SK-N-SH treated with all-trans-retinoic acid at 6 μM for 48 hours (cell line): ENCODE results near the gene PCBD2.
"Not testable (repeated sequence)": the region's sequence is repeated elsewhere in the genome, so short reads cannot be mapped to it uniquely, and the experiment has no call there.

Experiments used
- ATAC-seq: fragments of 200-7000 bp; cut with Tn5 transposase; 3 replicates; pipeline ENCODE4 v1.9.1; 2020; ENCODE audit warnings: mild to moderate bottlenecking, moderate library complexity
- ARNTL ChIP-seq: fragments of 450-650 bp; formaldehyde crosslinking; IDR thresholded peaks from 2 replicates; pipeline ENCODE4 v1.5.0; 2020; ENCODE audit warnings: low read depth, mild to moderate bottlenecking, moderate library complexity, borderline replicate concordance
- BACH2 ChIP-seq: fragments of 250-450 bp; sonication (Bioruptor Pico); IDR thresholded peaks from 2 replicates; pipeline ENCODE4 v1.9.0; 2021; ENCODE audit warnings: mild to moderate bottlenecking, borderline replicate concordance
- CREB5 ChIP-seq: fragments of 250-450 bp; sonication (Bioruptor Pico); IDR thresholded peaks from 2 replicates; pipeline ENCODE4 v1.5.1; 2020; ENCODE audit warnings: low read depth, mild to moderate bottlenecking, moderate library complexity
- CSDC2 ChIP-seq: fragments of 250-450 bp; sonication (Bioruptor Pico); IDR thresholded peaks from 2 replicates; pipeline ENCODE4 v1.5.0; 2020; ENCODE audit warnings: mild to moderate bottlenecking, moderate library complexity
- GLIS3 ChIP-seq: fragments of 250-450 bp; sonication (Bioruptor Pico); IDR thresholded peaks from 2 replicates; pipeline ENCODE4 v1.5.0; 2020; ENCODE audit warnings: mild to moderate bottlenecking, moderate library complexity
- OSR1 ChIP-seq: fragments of 250-450 bp; sonication (Bioruptor Pico); IDR thresholded peaks from 2 replicates; pipeline ENCODE4 v1.8.0; 2022; ENCODE audit warnings: moderate library complexity, mild to moderate bottlenecking, inconsistent platforms
- PATZ1 ChIP-seq: fragments of 250-450 bp; sonication (Bioruptor Pico); IDR thresholded peaks from 2 replicates; pipeline ENCODE4 v1.8.0; 2020; ENCODE audit warnings: mild to moderate bottlenecking, moderate library complexity, borderline replicate concordance
- PPARA ChIP-seq: fragments of 250-450 bp; sonication (Bioruptor Pico); IDR thresholded peaks from 2 replicates; pipeline ENCODE4 v1.5.0; 2020; ENCODE audit warnings: mild to moderate bottlenecking, borderline replicate concordance
- RARB ChIP-seq: fragments of 250-450 bp; sonication (Bioruptor Pico); IDR thresholded peaks from 2 replicates; pipeline ENCODE4 v1.8.0; 2021; ENCODE audit warnings: mild to moderate bottlenecking, moderate library complexity
- SNAI2 ChIP-seq: fragments of 250-450 bp; sonication (Bioruptor Pico); IDR thresholded peaks from 2 replicates; pipeline ENCODE4 v1.5.0; 2020; ENCODE audit warnings: mild to moderate bottlenecking, moderate library complexity
- TCF4 ChIP-seq: fragments of 250-450 bp; sonication (Bioruptor Pico); IDR thresholded peaks from 2 replicates; pipeline ENCODE4 v1.8.0; 2021; ENCODE audit warnings: mild to moderate bottlenecking, moderate library complexity, borderline replicate concordance
- TOX ChIP-seq: fragments of 250-450 bp; sonication (Bioruptor Pico); IDR thresholded peaks from 2 replicates; pipeline ENCODE4 v1.8.0; 2021; ENCODE audit warnings: mild to moderate bottlenecking, moderate library complexity, borderline replicate concordance
- TSHZ2 ChIP-seq: fragments of 250-450 bp; sonication (Bioruptor Pico); IDR thresholded peaks from 2 replicates; pipeline ENCODE4 v1.5.0; 2020; ENCODE audit warnings: mild to moderate bottlenecking, moderate library complexity
- ZC3H10 ChIP-seq: fragments of 250-450 bp; sonication (Bioruptor Pico); IDR thresholded peaks from 2 replicates; pipeline ENCODE4 v1.5.1; 2021; ENCODE audit warnings: mild to moderate bottlenecking, moderate library complexity
- ZFP3 ChIP-seq: fragments of 250-450 bp; sonication (Bioruptor Pico); IDR thresholded peaks from 2 replicates; pipeline ENCODE4 v1.5.0; 2020; ENCODE audit warnings: mild to moderate bottlenecking, moderate library complexity
- ZFP30 ChIP-seq: fragments of 450-650 bp; formaldehyde crosslinking; IDR thresholded peaks from 2 replicates; pipeline ENCODE4 v1.5.0; 2022; ENCODE audit warnings: mild to moderate bottlenecking, moderate library complexity
- ZNF565 ChIP-seq: fragments of 450-650 bp; formaldehyde crosslinking; conservative IDR thresholded peaks from 2 replicates; pipeline ENCODE4 v1.5.0; 2020; ENCODE audit warnings: low read depth, mild to moderate bottlenecking, moderate library complexity
- ZNF70 ChIP-seq: fragments of 450-650 bp; formaldehyde crosslinking; IDR thresholded peaks from 2 replicates; pipeline ENCODE4 v1.5.0; 2020; ENCODE audit warnings: mild to moderate bottlenecking, moderate library complexity
- ZNF8 ChIP-seq: fragments of 450-650 bp; formaldehyde crosslinking; IDR thresholded peaks from 2 replicates; pipeline ENCODE4 v1.5.0; 2020; ENCODE audit warnings: mild to moderate bottlenecking, moderate library complexity

The PCBD2 gene

GRCh38 chr5:134993161-134993560, 88.2 kb downstream of the PCBD2 start:
- no peak for ATAC-seq
- no peak for TF ChIP-seq GLIS3
- TF ChIP-seq ZFP3 (CRISPR knock-in tag): no peak
- TF ChIP-seq CSDC2 (CRISPR knock-in tag): no peak
- TF ChIP-seq ZC3H10: no peak
- no peak for TF ChIP-seq ZNF70 (CRISPR knock-in tag)
- TF ChIP-seq OSR1 (CRISPR knock-in tag): no peak
- TF ChIP-seq ARNTL (CRISPR knock-in tag): no peak
- no peak for TF ChIP-seq TSHZ2
- TF ChIP-seq ZNF565 (CRISPR knock-in tag): no peak
- no peak for TF ChIP-seq ZFP30 (CRISPR knock-in tag)
- TF ChIP-seq SNAI2 (CRISPR knock-in tag): no peak
- TF ChIP-seq TOX: no peak

DNA sequence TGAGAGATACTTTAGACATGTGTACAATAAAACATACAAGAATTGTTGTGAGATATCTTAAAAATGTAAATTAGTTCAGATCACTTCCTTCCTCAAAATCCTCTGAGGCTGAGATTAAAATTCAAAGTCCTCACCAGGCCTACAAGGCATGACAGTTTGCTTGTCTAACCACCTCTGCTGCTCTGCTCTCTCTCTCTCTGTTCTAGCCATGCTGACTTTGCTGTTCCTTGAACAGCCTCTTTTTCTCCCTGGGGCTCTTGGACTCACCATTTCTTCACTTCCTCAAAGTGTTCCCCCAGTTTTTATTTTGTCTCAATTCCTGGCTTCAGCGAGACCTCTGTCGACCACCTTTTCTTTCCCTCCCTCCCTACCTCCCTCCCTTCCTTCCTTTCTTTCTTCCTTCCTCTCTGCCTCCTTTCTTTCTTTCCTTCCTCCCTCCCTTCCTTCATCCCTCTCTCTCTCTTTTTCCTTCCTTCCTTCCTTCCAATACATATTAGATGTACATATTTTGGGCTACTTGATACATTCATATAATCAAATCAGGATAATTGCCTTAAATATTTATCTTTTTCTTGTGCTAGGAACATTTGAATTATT, 89.7 kb downstream of the PCBD2 start:
- ATAC-seq: no peak
- no peak for TF ChIP-seq ZNF8 (CRISPR knock-in tag)
- TF ChIP-seq TCF4 (CRISPR knock-in tag): no peak
- no peak for TF ChIP-seq TSHZ2
- no peak for TF ChIP-seq PPARA

DNA sequence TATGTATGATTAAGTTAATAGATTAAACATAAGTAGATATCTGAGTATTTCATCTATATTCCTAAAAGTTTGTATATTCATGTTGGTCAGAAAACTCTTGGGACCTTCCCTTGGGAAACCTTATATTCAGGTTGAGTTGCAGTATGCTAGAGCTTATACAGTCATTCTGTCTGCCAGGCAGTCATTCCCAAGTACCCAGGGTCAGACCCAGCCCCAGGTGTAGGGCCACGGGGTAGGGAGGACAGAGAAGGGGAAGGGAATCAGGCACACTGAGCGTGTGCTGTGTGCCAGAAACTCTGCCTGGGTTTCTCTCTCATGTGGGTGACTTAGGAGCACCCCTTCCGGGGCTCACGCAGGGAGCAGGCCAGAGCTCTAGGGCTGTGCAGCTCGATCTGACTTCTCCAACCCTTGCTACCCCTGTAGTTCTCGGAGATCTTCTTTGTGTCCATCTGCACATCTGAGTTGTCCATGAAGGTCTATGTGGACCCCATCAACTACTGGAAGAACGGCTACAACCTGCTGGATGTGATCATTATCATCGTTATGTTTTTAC, 91.0 kb downstream of the PCBD2 start:
- TF ChIP-seq RARB (CRISPR knock-in tag): no peak
- no peak for TF ChIP-seq TCF4 (CRISPR knock-in tag)
- TF ChIP-seq PATZ1 (CRISPR knock-in tag): no peak
- ATAC-seq: no peak

DNA sequence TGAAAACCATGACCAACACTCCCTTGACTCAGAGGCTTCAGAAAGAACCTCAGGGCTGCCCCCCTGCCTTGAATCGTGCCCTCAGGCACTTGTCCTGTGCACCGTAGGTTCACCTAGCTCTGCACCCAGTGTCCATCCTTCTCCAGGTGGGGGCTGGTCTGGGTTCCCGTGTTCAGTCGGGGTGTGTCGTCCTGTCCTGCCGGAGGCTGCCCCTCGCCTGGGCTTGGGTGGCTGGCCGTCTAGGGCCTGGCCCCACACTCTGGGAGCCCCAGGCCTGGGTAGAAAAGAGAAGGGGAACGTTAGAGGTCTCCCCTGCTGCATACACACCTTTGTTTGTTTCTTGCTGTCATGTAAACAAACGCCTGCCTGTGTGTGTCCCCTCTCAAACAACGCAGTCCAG, 92.1 kb downstream of the PCBD2 start:
- TF ChIP-seq CREB5 (CRISPR knock-in tag): no peak
- no peak for TF ChIP-seq ZNF565 (CRISPR knock-in tag)
- no peak for TF ChIP-seq OSR1 (CRISPR knock-in tag)
- no peak for TF ChIP-seq BACH2 (CRISPR knock-in tag)
- no peak for TF ChIP-seq TCF4 (CRISPR knock-in tag)
- no peak for TF ChIP-seq ZNF70 (CRISPR knock-in tag)
- no peak for ATAC-seq

DNA sequence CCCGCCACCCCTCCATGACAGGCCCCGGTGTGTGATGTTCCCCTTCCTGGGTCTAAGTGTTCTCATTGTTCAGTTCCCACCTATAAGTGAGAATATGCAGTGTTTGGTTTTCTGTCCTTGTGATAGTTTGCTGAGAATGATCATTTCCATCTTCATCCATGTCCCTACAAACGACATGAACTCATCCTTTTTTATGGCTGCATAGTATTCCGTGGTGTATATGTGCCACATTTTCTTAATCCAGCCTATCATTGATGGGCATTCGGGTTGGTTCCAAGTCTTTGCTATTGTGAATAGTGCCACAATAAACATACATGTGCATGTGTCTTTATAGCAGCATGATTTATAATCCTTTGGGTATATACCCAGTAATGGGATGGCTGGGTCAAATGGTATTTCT, 93.1 kb downstream of the PCBD2 start:
- not testable (repeated sequence) for ATAC-seq
